ENCODE data around the gene PTGFRN. TPM values are rescaled to one million over a fixed set of nuclear protein-coding genes. Genes with fewer than 3 reads are reported as not detected.

The PTGFRN gene
- total RNA-seq, 1 donor from 2014 or later, result 35.6 TPM

DNA sequence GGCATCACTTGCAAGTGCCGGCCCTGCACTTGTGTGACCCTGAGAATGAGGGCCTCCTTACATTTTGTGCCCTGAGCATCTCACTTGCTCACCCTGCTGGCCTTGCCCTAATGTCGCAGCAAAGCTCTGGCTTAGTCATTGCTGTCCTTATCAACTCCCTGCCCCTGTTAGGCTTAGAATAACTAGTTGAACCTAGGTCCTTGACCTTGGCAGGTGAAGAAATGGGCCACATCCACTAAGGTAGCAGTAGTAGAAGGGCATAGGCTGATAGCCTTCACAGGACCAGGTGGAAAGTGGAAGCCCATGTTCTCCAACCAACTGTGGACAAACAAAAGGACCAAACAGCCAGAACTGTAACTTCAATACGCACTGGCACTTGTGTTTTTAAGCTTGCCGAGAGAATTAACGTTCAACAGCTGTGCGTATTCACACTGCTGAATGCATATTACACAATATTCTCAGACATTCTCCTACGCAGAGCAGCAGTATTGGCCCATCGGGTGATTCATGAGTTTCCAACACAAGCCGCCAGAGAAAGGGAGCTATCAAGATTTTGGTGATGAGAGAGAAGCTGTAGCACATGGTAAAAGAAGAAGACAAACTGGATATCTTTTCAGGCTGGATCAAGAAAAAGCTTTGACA lies 27.7 kb upstream of the PTGFRN start:
- no peaks in the 10 kb centered on the region for H3K27me3 Mint-ChIP-seq (ENCODE audit: low read depth)
- no peak overlapping the region for H3K27ac Mint-ChIP-seq (ENCODE audit: unreplicated experiment)
- H3K4me3 Mint-ChIP-seq, result no peak overlapping the region
- DNase-seq (ENCODE audit: low read depth, low spot score), result no peak
- TF ChIP-seq, protein P1, sequence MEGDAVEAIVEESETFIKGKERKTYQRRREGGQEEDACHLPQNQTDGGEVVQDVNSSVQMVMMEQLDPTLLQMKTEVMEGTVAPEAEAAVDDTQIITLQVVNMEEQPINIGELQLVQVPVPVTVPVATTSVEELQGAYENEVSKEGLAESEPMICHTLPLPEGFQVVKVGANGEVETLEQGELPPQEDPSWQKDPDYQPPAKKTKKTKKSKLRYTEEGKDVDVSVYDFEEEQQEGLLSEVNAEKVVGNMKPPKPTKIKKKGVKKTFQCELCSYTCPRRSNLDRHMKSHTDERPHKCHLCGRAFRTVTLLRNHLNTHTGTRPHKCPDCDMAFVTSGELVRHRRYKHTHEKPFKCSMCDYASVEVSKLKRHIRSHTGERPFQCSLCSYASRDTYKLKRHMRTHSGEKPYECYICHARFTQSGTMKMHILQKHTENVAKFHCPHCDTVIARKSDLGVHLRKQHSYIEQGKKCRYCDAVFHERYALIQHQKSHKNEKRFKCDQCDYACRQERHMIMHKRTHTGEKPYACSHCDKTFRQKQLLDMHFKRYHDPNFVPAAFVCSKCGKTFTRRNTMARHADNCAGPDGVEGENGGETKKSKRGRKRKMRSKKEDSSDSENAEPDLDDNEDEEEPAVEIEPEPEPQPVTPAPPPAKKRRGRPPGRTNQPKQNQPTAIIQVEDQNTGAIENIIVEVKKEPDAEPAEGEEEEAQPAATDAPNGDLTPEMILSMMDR (conservative IDR thresholded peaks at IDR 0.05), result peak; percentile 34
- no peaks in the 10 kb centered on the region for H3K36me3 Mint-ChIP-seq (ENCODE audit: low read depth)
- peaks cover 4% of the 10 kb centered on the region for H3K4me1 Mint-ChIP-seq
- H3K9me3 Mint-ChIP-seq, result no peaks in the 10 kb centered on the region

DNA sequence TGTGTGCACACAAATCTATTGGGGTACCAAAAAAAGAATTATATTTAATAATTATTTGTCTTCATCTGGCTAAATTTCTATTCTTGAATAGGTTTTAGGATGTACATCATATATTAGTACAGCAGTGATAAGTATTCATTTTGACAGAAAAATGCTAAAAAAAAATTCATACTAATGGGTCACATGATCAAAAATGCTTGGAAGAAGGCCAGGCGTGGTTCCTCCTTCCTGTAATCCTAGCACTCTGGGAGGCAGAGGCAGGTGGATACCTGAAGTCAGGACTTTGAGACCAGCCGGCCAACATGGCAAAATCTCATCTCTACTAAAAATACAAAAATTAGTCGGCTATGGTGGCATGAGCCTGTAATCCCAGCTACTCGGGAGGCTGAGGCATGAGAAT lies 26.9 kb upstream of the PTGFRN start:
- H3K4me3 Mint-ChIP-seq, result no peak overlapping the region
- no peaks in the 10 kb centered on the region for H3K9me3 Mint-ChIP-seq
- no peak for DNase-seq (ENCODE audit: low read depth, low spot score)
- peaks cover 4% of the 10 kb centered on the region for H3K4me1 Mint-ChIP-seq
- no peaks in the 10 kb centered on the region for H3K36me3 Mint-ChIP-seq (ENCODE audit: low read depth)
- H3K27me3 Mint-ChIP-seq (ENCODE audit: low read depth), result no peaks in the 10 kb centered on the region
- TF ChIP-seq, protein P1 (conservative IDR thresholded peaks at IDR 0.05), result no peak
- no peak overlapping the region for H3K27ac Mint-ChIP-seq (ENCODE audit: unreplicated experiment)

DNA sequence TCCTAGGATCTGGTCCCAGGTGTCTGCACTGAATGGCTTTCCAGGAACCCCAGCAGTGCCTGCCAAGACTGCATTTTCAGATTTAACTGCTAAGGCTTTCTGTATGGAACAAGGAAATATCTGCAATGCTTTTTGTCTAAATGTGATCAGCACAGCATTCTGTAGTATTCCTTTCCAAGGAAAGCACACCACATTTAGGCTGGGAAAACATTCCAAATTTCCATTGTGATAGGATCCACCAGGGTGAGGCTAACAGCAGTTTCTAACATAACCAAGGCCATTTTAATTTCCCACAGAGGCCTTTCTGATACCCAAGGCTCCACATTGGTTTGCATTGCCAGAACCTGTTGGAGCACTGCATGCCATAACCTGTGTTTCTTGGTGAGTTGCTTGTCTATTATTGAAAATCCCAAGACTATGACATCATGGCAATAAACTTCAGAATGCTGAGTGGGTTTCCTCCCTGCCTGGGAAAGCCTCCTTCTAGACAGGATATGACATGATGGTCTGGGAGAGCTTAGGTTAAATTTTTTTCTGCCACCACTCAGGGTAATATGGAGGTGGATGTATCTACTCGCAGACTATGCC lies 23.3 kb upstream of the PTGFRN start:
- no peak for DNase-seq (ENCODE audit: low read depth, low spot score)
- TF ChIP-seq, protein P1 (conservative IDR thresholded peaks at IDR 0.05), result no peak
- Mint-ChIP-seq H3K36me3 (ENCODE audit: low read depth) (no peaks in the 10 kb centered on the region), H3K27ac (ENCODE audit: unreplicated experiment) (no peak overlapping the region), H3K27me3 (ENCODE audit: low read depth) (no peaks in the 10 kb centered on the region), H3K4me1 (peaks cover 4% of the 10 kb centered on the region), H3K9me3 (no peaks in the 10 kb centered on the region), H3K4me3 (no peak overlapping the region)

DNA sequence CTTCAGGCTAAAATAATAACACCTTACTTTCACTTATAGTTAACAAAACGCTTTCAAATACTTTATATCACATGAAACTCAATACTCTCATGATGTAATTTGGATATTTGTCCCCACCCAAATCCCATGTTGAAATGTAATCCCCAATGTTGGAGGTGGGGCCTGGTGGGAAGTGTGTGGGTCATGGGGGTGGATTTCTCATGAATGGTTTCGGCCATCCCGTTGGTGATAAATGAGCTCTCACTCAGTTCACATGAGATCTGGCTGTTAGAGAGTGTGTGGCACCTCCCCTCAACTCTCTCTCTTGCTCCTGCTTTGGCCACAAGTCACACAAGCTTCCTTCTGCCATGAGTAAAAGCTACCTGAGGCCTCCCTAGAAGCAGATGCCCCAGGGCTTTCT lies 22.5 kb upstream of the PTGFRN start:
- Mint-ChIP-seq H3K36me3 (ENCODE audit: low read depth) (no peaks in the 10 kb centered on the region), H3K27me3 (ENCODE audit: low read depth) (no peaks in the 10 kb centered on the region), H3K27ac (ENCODE audit: unreplicated experiment) (no peak overlapping the region), H3K4me3 (no peak overlapping the region), H3K4me1 (no peaks in the 10 kb centered on the region), H3K9me3 (no peaks in the 10 kb centered on the region)
- DNase-seq (ENCODE audit: low read depth, low spot score), result no peak
- TF ChIP-seq, protein P1 (conservative IDR thresholded peaks at IDR 0.05), result no peak

DNA sequence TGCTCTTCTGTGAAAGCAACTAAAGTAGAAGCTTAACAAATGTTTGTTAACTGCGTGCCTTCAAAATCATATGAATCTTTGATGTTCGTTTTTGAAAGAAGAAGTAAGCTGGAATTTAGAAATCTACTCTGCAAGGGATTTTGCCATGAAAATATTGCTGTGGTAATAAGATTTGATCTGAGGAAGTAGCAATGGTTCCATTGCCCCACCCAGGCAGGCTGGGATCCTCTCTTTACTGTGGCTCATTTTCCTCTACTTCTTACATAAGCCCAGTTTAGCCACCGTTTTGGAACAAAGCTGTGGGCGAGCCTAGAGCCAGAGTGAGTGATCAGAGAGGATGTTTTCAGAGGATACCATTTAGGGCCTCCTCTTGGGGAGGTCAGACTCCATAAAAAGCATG lies 20.3 kb upstream of the PTGFRN start:
- Mint-ChIP-seq H3K27me3 (ENCODE audit: low read depth) (no peaks in the 10 kb centered on the region), H3K27ac (ENCODE audit: unreplicated experiment) (no peak overlapping the region), H3K36me3 (ENCODE audit: low read depth) (no peaks in the 10 kb centered on the region), H3K4me1 (no peaks in the 10 kb centered on the region), H3K4me3 (no peak overlapping the region), H3K9me3 (no peaks in the 10 kb centered on the region)
- DNase-seq (ENCODE audit: low read depth, low spot score), result no peak
- TF ChIP-seq, protein P1 (conservative IDR thresholded peaks at IDR 0.05), result no peak

Measured in neural crest cell (in vitro differentiated cells).